HCT116 (cell line): ENCODE results near the gene BACE1. TPM values are rescaled to one million over a fixed set of nuclear protein-coding genes. Genes with fewer than 3 reads are reported as not detected.

Experiments used
- ATAC-seq: fragments of 200-7000 bp; cut with Tn5 transposase; 2 replicates; pipeline ENCODE4 v1.9.1; 2020; ENCODE audit warnings: mild to moderate bottlenecking, moderate library complexity
- BruUV-seq: library from RNA; stranded (reverse); fragments of 400-500 nt; replicated peaks from 2 replicates; lab custom pipeline; 2021; lab: Mats Ljungman, UMichigan
- CTCF ChIA-PET: fragments of 300-600 bp; sonication (Branson Sonifier 250); formaldehyde crosslinking; loops from one replicate; lab custom pipeline; 2021; ENCODE audit warnings: antibody characterized with exemption; lab: Charles Lee
- POLR2A ChIA-PET: fragments of 300-600, 350-600 bp; sonication (Branson Sonifier 250); formaldehyde crosslinking; loops from one replicate; lab custom pipeline; 2021; ENCODE audit warnings: antibody characterized with exemption; lab: Charles Lee
- RAD21 ChIA-PET, 2 experiments: fragments of 300-600 bp; sonication (Branson Sonifier 250); formaldehyde crosslinking; loops; one replicate each; lab custom pipeline; 2023; ENCODE audit warnings: low total read pairs in 2 of 2; ENCODE audit not compliant: uncharacterized antibody in 2 of 2, unreplicated experiment in 2 of 2, low non-redundant PET in 1 of 2; lab: Charles Lee
- DNase-seq: peaks from one replicate; pipeline ENCODE4 v3.0.0-alpha.2; 2010; ENCODE audit warnings: low read depth, low spot score
- H2AFZ ChIP-seq: fragments of 200-600 bp; shearing (Covaris generic), sonication (generic); 2 replicates; pipeline ENCODE4 v1.6.1; 2017; ENCODE audit warnings: low read depth, mixed run types, mixed read lengths, antibody characterized with exemption, low read length; ENCODE audit not compliant: poor library complexity, severe bottlenecking
- H3K27ac ChIP-seq: 2 replicates; pipeline ENCODE4 v1.5.1; 2012; ENCODE audit warnings: low read depth, low read length
- H3K27me3 ChIP-seq: fragments of 200-600 bp; sonication (generic); 2 replicates; pipeline ENCODE4 v1.6.1; 2016; ENCODE audit warnings: mixed run types, low read length, mixed read lengths; ENCODE audit not compliant: insufficient read depth
- H3K36me3 ChIP-seq, 2 experiments: fragments of 200-500 bp in 1 of 2; fragments of 200-600 bp in 1 of 2; sonication (Bioruptor generic) in 1 of 2; sonication (generic) in 1 of 2; 2 replicates each; pipeline versions ENCODE4 v1.5.1 to v1.6.1; 2014 to 2016; ENCODE audit warnings: low read length in 2 of 2, inconsistent platforms in 1 of 2, mixed read lengths in 1 of 2, mixed run types in 1 of 2; ENCODE audit not compliant: insufficient read depth in 2 of 2, control insufficient read depth in 1 of 2
- H3K4me1 ChIP-seq, 2 experiments: fragments of 200-600 bp in 1 of 2; sonication (generic) in 1 of 2; 2 replicates each; pipeline versions ENCODE4 v1.5.1 to v1.6.1; 2012 to 2017; ENCODE audit warnings: low read length in 2 of 2, inconsistent platforms in 1 of 2, mild to moderate bottlenecking in 1 of 2, mixed read lengths in 1 of 2, mixed run types in 1 of 2, moderate library complexity in 1 of 2; ENCODE audit not compliant: insufficient read depth in 2 of 2, control insufficient read depth in 1 of 2
- H3K4me2 ChIP-seq: fragments of 200-600 bp; sonication (generic); 2 replicates; pipeline ENCODE4 v1.6.1; 2017; ENCODE audit warnings: mixed run types, low read length, mixed read lengths
- H3K4me3 ChIP-seq, 2 experiments: fragments of 200-600 bp in 1 of 2; sonication (generic) in 1 of 2; replicated peaks in 1 of 2; 2 replicates each; pipeline ENCODE4 v1.5.1; 2011 to 2016; ENCODE audit warnings: low read length in 2 of 2, control low read depth in 1 of 2, low read depth in 1 of 2, mild to moderate bottlenecking in 1 of 2, mixed read lengths in 1 of 2, mixed run types in 1 of 2
- H3K79me2 ChIP-seq: fragments of 200-600 bp; sonication (generic); 2 replicates; pipeline ENCODE4 v1.6.1; 2017; ENCODE audit warnings: mild to moderate bottlenecking, mixed run types, low read length, moderate library complexity, mixed read lengths; ENCODE audit not compliant: insufficient read depth
- H3K9ac ChIP-seq: fragments of 200-600 bp; sonication (generic); 2 replicates; pipeline ENCODE4 v1.6.1; 2016; ENCODE audit warnings: low read length, mixed read lengths
- H3K9me2 ChIP-seq: fragments of 200-600 bp; sonication (generic), shearing (Covaris generic); 2 replicates; pipeline ENCODE4 v1.6.1; 2017; ENCODE audit warnings: mixed run types, mild to moderate bottlenecking, moderate library complexity; ENCODE audit not compliant: insufficient read depth
- H3K9me3 ChIP-seq, 2 experiments: fragments of 200-500 bp in 1 of 2; fragments of 200-600 bp in 1 of 2; sonication (Bioruptor generic) in 1 of 2; sonication (generic) in 1 of 2; 2 replicates each; pipeline ENCODE4 v1.6.1; 2014 to 2017; ENCODE audit warnings: low read length in 2 of 2, mixed read lengths in 2 of 2, inconsistent platforms in 1 of 2, low read depth in 1 of 2, mild to moderate bottlenecking in 1 of 2, mixed run types in 1 of 2, moderate library complexity in 1 of 2; ENCODE audit not compliant: control insufficient read depth in 1 of 2, insufficient read depth in 1 of 2
- H4K20me1 ChIP-seq: fragments of 200-600 bp; sonication (generic), shearing (Covaris generic); 2 replicates; pipeline ENCODE4 v1.6.1; 2017; ENCODE audit warnings: mixed run types, mild to moderate bottlenecking, moderate library complexity; ENCODE audit not compliant: insufficient read depth
- EZH2 ChIP-seq: fragments of 200-600 bp; sonication (generic); IDR thresholded peaks from 2 replicates; pipeline ENCODE4 v1.6.1; 2017; ENCODE audit warnings: antibody characterized with exemption, mixed run types
- FOSL1 ChIP-seq: IDR thresholded peaks from 2 replicates; pipeline ENCODE4 v1.6.1; 2012; ENCODE audit warnings: low read depth
- intact Hi-C: fragments of 100-400 bp; cut with micrococcal nuclease; formaldehyde crosslinking; loops from 2 replicates; pipeline ENCODE4 v1.10.0; 2022
- total RNA-seq: library from RNA; stranded (reverse); gene quantifications from one replicate; pipeline ENCODE4 v1.2.1, GENCODE V29; 2021; ENCODE audit not compliant: unreplicated experiment
- TF ChIP-seq, protein P1 (sequence below): IDR thresholded peaks from 2 replicates; pipeline ENCODE4 v1.6.1; 2012; ENCODE audit warnings: low read depth

BACE1 gene
- total RNA-seq, 1 experiment from 2014 or later = 8.5 TPM

GRCh38 chr11:117282956-117283355 lies 33.1 kb downstream of the BACE1 start (continued):
- TF ChIP-seq, protein P1, sequence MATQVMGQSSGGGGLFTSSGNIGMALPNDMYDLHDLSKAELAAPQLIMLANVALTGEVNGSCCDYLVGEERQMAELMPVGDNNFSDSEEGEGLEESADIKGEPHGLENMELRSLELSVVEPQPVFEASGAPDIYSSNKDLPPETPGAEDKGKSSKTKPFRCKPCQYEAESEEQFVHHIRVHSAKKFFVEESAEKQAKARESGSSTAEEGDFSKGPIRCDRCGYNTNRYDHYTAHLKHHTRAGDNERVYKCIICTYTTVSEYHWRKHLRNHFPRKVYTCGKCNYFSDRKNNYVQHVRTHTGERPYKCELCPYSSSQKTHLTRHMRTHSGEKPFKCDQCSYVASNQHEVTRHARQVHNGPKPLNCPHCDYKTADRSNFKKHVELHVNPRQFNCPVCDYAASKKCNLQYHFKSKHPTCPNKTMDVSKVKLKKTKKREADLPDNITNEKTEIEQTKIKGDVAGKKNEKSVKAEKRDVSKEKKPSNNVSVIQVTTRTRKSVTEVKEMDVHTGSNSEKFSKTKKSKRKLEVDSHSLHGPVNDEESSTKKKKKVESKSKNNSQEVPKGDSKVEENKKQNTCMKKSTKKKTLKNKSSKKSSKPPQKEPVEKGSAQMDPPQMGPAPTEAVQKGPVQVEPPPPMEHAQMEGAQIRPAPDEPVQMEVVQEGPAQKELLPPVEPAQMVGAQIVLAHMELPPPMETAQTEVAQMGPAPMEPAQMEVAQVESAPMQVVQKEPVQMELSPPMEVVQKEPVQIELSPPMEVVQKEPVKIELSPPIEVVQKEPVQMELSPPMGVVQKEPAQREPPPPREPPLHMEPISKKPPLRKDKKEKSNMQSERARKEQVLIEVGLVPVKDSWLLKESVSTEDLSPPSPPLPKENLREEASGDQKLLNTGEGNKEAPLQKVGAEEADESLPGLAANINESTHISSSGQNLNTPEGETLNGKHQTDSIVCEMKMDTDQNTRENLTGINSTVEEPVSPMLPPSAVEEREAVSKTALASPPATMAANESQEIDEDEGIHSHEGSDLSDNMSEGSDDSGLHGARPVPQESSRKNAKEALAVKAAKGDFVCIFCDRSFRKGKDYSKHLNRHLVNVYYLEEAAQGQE = no peak

- TF ChIP-seq FOSL1 (no peak), EZH2 (no peak)
- TF ChIP-seq, protein P1 = no peak
- ChIA-PET CTCF (no interaction called here), RAD21 (no interaction called here)
Observed at GRCh38 chr11:117281869-117282268, 34.2 kb downstream of the BACE1 start.

More at GRCh38 chr11:117281869-117282268, 34.2 kb downstream of the BACE1 start:
- Histone ChIP-seq H3K27me3 (no peaks in the 10 kb centered on the region), H3K79me2 (no peaks in the 10 kb centered on the region), H3K4me1 (peaks cover 19 to 20% of the 10 kb centered on the region in 2 experiments), H3K4me2 (peak overlapping the region; percentile 53; the same call in 1 of the 2 replicates), H3K4me3 (no peak overlapping the region), H3K27ac (peak overlapping the region; percentile 67), H3K9ac (no peak overlapping the region), H3K9me3 (no peaks in the 10 kb centered on the region), H3K36me3 (peaks cover 0 to 10% of the 10 kb centered on the region in 2 experiments; a peak in 2 of 4 replicates), H4K20me1 (no peaks in the 10 kb centered on the region), H2AFZ (no peak overlapping the region), H3K9me2 (no peaks in the 10 kb centered on the region)
- TSS peak; percentile 27 for BruUV-seq
- POLR2A ChIA-PET = no interaction called here
- ATAC-seq (no peak), DNase-seq (no peak)
- intact Hi-C loops = no loop called here
